AG10803 (cell line): ENCODE measurements around the gene HS3ST2.

ENCODE experiments used
- DNase-seq: peaks from one replicate; pipeline ENCODE4 v3.0.0; 2010; ENCODE audit warnings: low read depth
- H3K4me3 ChIP-seq: 2 replicates; pipeline ENCODE4 v1.5.1; 2011; ENCODE audit warnings: mild to moderate bottlenecking, low read length, control low read depth
- TF ChIP-seq, protein P1 (sequence below): conservative IDR thresholded peaks from 2 replicates; pipeline ENCODE4 v1.5.1; 2011; ENCODE audit warnings: mild to moderate bottlenecking, low read length, control low read depth, inconsistent platforms

The HS3ST2 gene

GRCh38 chr16:22781480-22781879 is 32.5 kb upstream of the HS3ST2 start:
- H3K4me3 ChIP-seq: no peak overlapping the region
- TF ChIP-seq, protein P1, sequence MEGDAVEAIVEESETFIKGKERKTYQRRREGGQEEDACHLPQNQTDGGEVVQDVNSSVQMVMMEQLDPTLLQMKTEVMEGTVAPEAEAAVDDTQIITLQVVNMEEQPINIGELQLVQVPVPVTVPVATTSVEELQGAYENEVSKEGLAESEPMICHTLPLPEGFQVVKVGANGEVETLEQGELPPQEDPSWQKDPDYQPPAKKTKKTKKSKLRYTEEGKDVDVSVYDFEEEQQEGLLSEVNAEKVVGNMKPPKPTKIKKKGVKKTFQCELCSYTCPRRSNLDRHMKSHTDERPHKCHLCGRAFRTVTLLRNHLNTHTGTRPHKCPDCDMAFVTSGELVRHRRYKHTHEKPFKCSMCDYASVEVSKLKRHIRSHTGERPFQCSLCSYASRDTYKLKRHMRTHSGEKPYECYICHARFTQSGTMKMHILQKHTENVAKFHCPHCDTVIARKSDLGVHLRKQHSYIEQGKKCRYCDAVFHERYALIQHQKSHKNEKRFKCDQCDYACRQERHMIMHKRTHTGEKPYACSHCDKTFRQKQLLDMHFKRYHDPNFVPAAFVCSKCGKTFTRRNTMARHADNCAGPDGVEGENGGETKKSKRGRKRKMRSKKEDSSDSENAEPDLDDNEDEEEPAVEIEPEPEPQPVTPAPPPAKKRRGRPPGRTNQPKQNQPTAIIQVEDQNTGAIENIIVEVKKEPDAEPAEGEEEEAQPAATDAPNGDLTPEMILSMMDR: no peak
- DNase-seq: no peak

DNA sequence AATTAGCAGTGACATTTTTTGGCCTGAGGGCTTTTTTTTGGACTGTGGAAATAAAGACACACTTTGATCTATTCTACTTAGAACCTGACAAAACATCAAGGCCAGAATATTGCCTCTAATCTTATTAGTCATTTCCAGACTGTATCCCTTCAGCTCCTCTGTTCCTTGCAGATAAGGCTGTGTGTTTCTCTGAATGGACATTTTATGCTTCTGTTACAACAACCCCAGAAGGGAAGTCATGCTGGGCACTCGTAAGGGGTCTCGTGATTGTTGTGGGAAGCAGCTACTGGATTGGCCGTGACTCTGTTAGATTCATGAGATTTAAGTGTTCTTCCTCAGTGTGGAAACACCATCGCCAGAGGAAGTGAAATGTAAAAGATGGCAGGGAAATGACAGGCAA is 31.6 kb upstream of the HS3ST2 start:
- no peak for DNase-seq
- H3K4me3 ChIP-seq: no peak overlapping the region
- TF ChIP-seq, protein P1: no peak

DNA sequence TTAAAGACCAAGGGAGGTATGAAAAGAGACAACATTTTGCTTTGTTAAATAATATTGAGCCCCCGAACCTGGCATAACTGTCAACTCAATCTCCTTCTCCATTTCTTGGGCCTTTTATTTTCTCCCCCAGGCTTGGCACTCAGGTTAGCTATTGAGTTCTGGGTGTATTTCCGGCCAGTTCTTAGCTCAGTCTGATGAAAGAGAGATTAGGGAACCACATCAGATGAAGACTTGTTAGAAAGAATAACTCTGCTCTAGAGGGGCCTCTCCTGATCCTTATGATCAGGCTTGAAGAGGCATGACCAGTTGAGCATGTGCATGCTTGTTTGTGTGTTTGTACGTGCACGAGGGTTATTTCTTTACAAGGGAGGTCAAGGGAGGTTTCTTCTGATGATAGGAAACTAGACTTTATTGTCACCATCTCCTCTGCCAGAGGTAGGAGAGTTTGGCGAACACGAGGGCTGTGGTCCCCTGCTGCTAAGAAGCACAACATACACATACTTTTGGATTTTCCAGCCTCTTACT is 29.2 kb upstream of the HS3ST2 start:
- no peak for DNase-seq
- TF ChIP-seq, protein P1: no peak
- no peak overlapping the region for H3K4me3 ChIP-seq

DNA sequence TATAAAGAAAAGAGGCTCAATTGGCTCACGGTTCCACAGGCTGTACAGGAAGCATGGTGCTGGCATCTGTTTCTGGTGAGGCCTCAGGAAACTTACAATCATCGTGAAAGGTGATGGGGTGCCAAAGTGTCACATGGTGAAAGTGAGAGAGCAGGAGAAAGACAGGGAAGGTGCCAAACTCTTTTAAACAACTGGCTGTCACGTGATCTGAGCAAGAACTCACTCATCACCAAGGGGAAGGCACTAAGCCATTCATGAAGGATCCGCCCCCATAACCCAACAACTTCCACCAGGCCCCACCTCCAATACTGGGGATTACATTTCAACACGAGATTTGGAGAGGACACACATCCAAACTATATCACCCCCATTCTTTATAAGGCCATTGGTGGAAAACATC is 28.4 kb upstream of the HS3ST2 start:
- TF ChIP-seq, protein P1: no peak
- no peak overlapping the region for H3K4me3 ChIP-seq
- no peak for DNase-seq

GRCh38 chr16:22786284-22786683 is 27.7 kb upstream of the HS3ST2 start:
- DNase-seq: no peak
- TF ChIP-seq, protein P1: no peak

DNA sequence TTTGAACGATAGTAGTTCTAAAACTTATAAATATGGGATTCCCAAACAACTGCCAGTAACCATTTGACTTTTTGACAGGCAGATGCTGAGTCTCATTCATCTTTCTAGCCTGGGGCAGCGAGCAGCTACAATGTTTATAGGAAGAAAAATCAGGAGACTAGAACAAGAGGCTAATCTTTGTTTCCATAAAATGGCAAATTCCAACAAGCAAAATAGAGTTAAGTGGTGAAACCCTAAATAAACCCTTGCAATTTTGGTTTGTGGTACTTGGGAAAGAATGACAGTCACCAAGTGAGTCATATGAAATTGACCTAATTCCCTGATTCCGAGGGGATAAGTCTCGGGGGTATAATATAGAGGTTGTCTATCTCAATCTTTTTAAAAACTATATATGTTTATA is 27.3 kb upstream of the HS3ST2 start:
- DNase-seq: peak; percentile 8
- TF ChIP-seq, protein P1: no peak
- H3K4me3 ChIP-seq: no peak overlapping the region

More at GRCh38 chr16:22786284-22786683, 27.7 kb upstream of the HS3ST2 start:
- H3K4me3 ChIP-seq: no peak overlapping the region

- no peak overlapping the region for H3K4me3 ChIP-seq
- TF ChIP-seq, protein P1: peak; percentile 30; the same call in 1 of the 2 replicates
- peak; percentile 95 for DNase-seq
Measured at GRCh38 chr16:22787466-22788192, 26.3 kb upstream of the HS3ST2 start.
